HG02852 (cell line): ENCODE measurements around the gene VSTM4.

ENCODE experiments used
- ATAC-seq: cut with Tn5 transposase; IDR thresholded peaks from one replicate; pipeline ENCODE4 v1.9.1; 2021; ENCODE audit warnings: mild to moderate bottlenecking, moderate library complexity; ENCODE audit not compliant: unreplicated experiment

Gene VSTM4

GRCh38 chr10:49118430-49119074, 3.2 kb upstream of the VSTM4 start:
- ATAC-seq: no peak

- ATAC-seq: no peak
Measured at GRCh38 chr10:49117376-49118070, 2.2 kb upstream of the VSTM4 start.

GRCh38 chr10:49116509-49117375, 1.4 kb upstream of the VSTM4 start:
- no peak for ATAC-seq

GRCh38 chr10:49115796-49116508, 630 bp upstream of the VSTM4 start:
- ATAC-seq: no peak

- ATAC-seq: no peak
Measured at GRCh38 chr10:49114718-49115014, 656 bp downstream of the VSTM4 start.

GRCh38 chr10:49113741-49114141, 1.6 kb downstream of the VSTM4 start:
- no peak for ATAC-seq

GRCh38 chr10:49112851-49113250, 2.5 kb downstream of the VSTM4 start:
- ATAC-seq: no peak

- no peak for ATAC-seq
Measured at GRCh38 chr10:49112098-49112497, 3.2 kb downstream of the VSTM4 start.

GRCh38 chr10:49111320-49111698, 4.0 kb downstream of the VSTM4 start:
- ATAC-seq: no peak

GRCh38 chr10:49110684-49111319, 4.5 kb downstream of the VSTM4 start:
- no peak for ATAC-seq

GRCh38 chr10:49109669-49110340, 5.5 kb downstream of the VSTM4 start:
- no peak for ATAC-seq

- ATAC-seq: no peak
Measured at GRCh38 chr10:49108656-49109055, 6.7 kb downstream of the VSTM4 start.

GRCh38 chr10:49107887-49108267, 7.4 kb downstream of the VSTM4 start:
- ATAC-seq: no peak

GRCh38 chr10:49107111-49107886, 8.0 kb downstream of the VSTM4 start:
- ATAC-seq: no peak

- ATAC-seq: no peak
Measured at GRCh38 chr10:49106451-49106850, 8.9 kb downstream of the VSTM4 start.

- ATAC-seq: no peak
Measured at GRCh38 chr10:49105076-49105475, 10.2 kb downstream of the VSTM4 start.

GRCh38 chr10:49104323-49104722, 11.0 kb downstream of the VSTM4 start:
- no peak for ATAC-seq

GRCh38 chr10:49103761-49104160, 11.6 kb downstream of the VSTM4 start:
- ATAC-seq: no peak

GRCh38 chr10:49099046-49099445, 16.3 kb downstream of the VSTM4 start:
- ATAC-seq: no peak
